OCI-LY7 (cell line): Measurements from ENCODE around the gene RCL1. TPM values are rescaled to one million over a fixed set of nuclear protein-coding genes. Genes with fewer than 3 reads are reported as not detected.

Experiments
- BruUV-seq: library from RNA; stranded (reverse); fragments of 400-500 nt; replicated peaks from 2 replicates; lab custom pipeline; 2021; lab: Mats Ljungman, UMichigan
- CTCF ChIA-PET: fragments of 300-600 bp; sonication (Branson Sonifier 250); formaldehyde crosslinking; loops from one replicate; lab custom pipeline; 2022; ENCODE audit warnings: antibody characterized with exemption; ENCODE audit not compliant: unreplicated experiment; lab: Charles Lee
- POLR2A ChIA-PET: fragments of 300-600 bp; sonication (Branson Sonifier 250); formaldehyde crosslinking; loops from one replicate; lab custom pipeline; 2022; ENCODE audit warnings: antibody characterized with exemption; lab: Charles Lee
- DNase-seq: peaks from one replicate; pipeline ENCODE4 v3.0.0-alpha.2; 2015; ENCODE audit warnings: low spot score
- H2AFZ ChIP-seq: fragments of 200-600 bp; sonication (generic), shearing (Covaris generic); 2 replicates; pipeline ENCODE4 v1.6.1; 2014; ENCODE audit warnings: mild to moderate bottlenecking, antibody characterized with exemption, low read length, moderate library complexity
- H3K27ac ChIP-seq: fragments of 200-600 bp; sonication (generic); 2 replicates; pipeline ENCODE4 v1.5.1; 2014; ENCODE audit warnings: mixed run types, low read depth, mild to moderate bottlenecking, moderate library complexity, low read length, inconsistent platforms; ENCODE audit not compliant: poor library complexity, severe bottlenecking
- H3K36me3 ChIP-seq: fragments of 200-600 bp; sonication (generic); 2 replicates; pipeline ENCODE4 v1.6.1; 2014; ENCODE audit warnings: mild to moderate bottlenecking, antibody characterized with exemption, low read length, moderate library complexity, mixed read lengths; ENCODE audit not compliant: insufficient read depth
- H3K4me1 ChIP-seq: fragments of 200-600 bp; sonication (generic); 2 replicates; pipeline ENCODE4 v1.5.1; 2014; ENCODE audit warnings: mild to moderate bottlenecking, low read length; ENCODE audit not compliant: insufficient read depth, poor library complexity, severe bottlenecking
- H3K4me2 ChIP-seq: fragments of 200-600 bp; sonication (generic); 2 replicates; pipeline ENCODE4 v1.6.1; 2014; ENCODE audit warnings: mild to moderate bottlenecking, low read length
- H3K4me3 ChIP-seq: fragments of 200-600 bp; sonication (generic); 2 replicates; pipeline ENCODE4 v1.5.1; 2014; ENCODE audit warnings: mild to moderate bottlenecking, low read depth, low read length; ENCODE audit not compliant: poor library complexity, severe bottlenecking
- H3K79me2 ChIP-seq: fragments of 200-600 bp; sonication (generic); 2 replicates; pipeline ENCODE4 v1.6.1; 2016; ENCODE audit warnings: low read depth, mild to moderate bottlenecking, low read length, moderate library complexity, mixed read lengths; ENCODE audit not compliant: insufficient read depth
- H3K9me2 ChIP-seq: fragments of 200-600 bp; sonication (generic); 2 replicates; pipeline ENCODE4 v1.6.1; 2016; ENCODE audit warnings: mild to moderate bottlenecking, low read length, mixed read lengths; ENCODE audit not compliant: insufficient read depth
- H3K9me3 ChIP-seq: fragments of 200-600 bp; sonication (generic); 2 replicates; pipeline ENCODE4 v1.6.1; 2014; ENCODE audit warnings: mild to moderate bottlenecking, mixed run types, low read length, mixed read lengths
- H4K20me1 ChIP-seq: fragments of 200-600 bp; sonication (generic); 2 replicates; pipeline ENCODE4 v1.6.1; 2014; ENCODE audit warnings: mild to moderate bottlenecking, antibody characterized with exemption, low read length, moderate library complexity, mixed read lengths; ENCODE audit not compliant: insufficient read depth
- EZH2phosphoT487 ChIP-seq: fragments of 200-600 bp; sonication (generic); IDR thresholded peaks from 2 replicates; pipeline ENCODE4 v1.6.1; 2018; ENCODE audit warnings: low read depth, borderline replicate concordance, mild to moderate bottlenecking, mixed run types, antibody characterized with exemption, low read length, moderate library complexity, mixed read lengths
- intact Hi-C: fragments of 100-400 bp; cut with micrococcal nuclease; formaldehyde crosslinking; loops from one replicate; pipeline ENCODE4 v1.10.0; 2022; ENCODE audit not compliant: unreplicated experiment
- total RNA-seq, 2 experiments: library from RNA; depleted of rRNA in 1 of 2; stranded (reverse); fragments of >200 nt in 1 of 2; shearing (Covaris generic) in 1 of 2; gene quantifications; 2 replicates each; pipeline ENCODE4 v1.2.3, GENCODE V29; 2014 to 2022
- TF ChIP-seq, protein P1 (sequence below): fragments of 200-600 bp; sonication (generic); conservative IDR thresholded peaks from 2 replicates; pipeline ENCODE4 v1.5.1; 2014; ENCODE audit warnings: mild to moderate bottlenecking, antibody characterized with exemption, low read length, moderate library complexity, mixed read lengths

RCL1 gene
- total RNA-seq, 2 experiments from 2014 or later, result 27.5 to 31.3 TPM

- CTCF ChIA-PET, result no interaction called here
- intact Hi-C loops, result no loop called here
These were observed 34.5 kb downstream of the RCL1 start for GRCh38 chr9:4827224-4827623.

DNA sequence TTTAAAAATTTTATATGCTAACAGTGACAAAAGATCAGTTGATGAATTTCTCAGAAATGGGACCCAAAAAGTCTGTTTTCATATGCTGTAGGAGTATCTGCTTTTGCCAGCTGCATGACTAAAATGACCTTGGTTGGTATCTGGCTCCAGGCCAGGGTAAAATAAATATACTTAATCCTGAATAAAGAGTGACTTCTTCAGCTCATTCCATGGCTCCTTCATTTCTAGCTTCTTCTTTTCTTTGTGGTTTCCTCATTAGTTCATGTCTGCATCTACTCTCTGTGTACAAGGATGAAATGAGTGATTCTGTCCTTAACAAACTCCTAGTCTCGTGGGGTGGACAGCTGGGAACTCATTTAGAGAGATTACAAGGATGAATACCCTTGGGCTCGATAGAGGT lies 36.0 kb downstream of the RCL1 start:
- H3K9me3 ChIP-seq, result no peaks in the 10 kb centered on the region
- no peak for TF ChIP-seq EZH2phosphoT487
- TF ChIP-seq, protein P1, sequence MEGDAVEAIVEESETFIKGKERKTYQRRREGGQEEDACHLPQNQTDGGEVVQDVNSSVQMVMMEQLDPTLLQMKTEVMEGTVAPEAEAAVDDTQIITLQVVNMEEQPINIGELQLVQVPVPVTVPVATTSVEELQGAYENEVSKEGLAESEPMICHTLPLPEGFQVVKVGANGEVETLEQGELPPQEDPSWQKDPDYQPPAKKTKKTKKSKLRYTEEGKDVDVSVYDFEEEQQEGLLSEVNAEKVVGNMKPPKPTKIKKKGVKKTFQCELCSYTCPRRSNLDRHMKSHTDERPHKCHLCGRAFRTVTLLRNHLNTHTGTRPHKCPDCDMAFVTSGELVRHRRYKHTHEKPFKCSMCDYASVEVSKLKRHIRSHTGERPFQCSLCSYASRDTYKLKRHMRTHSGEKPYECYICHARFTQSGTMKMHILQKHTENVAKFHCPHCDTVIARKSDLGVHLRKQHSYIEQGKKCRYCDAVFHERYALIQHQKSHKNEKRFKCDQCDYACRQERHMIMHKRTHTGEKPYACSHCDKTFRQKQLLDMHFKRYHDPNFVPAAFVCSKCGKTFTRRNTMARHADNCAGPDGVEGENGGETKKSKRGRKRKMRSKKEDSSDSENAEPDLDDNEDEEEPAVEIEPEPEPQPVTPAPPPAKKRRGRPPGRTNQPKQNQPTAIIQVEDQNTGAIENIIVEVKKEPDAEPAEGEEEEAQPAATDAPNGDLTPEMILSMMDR, result no peak
- no peaks in the 10 kb centered on the region for H3K9me2 ChIP-seq
- DNase-seq, result no peak
- intact Hi-C loops, result no loop called here
- H3K4me1 ChIP-seq, result no peaks in the 10 kb centered on the region
- CTCF ChIA-PET, result no interaction called here
- POLR2A ChIA-PET, result interaction anchor here (0.6 to 2.0 kb wide), 9 partner anchors 9 to 717 kb away, joined by 3 to 14 read pairs (median 4); no protein-coding TSS in a partner anchor
- no peak overlapping the region for H2AFZ ChIP-seq
- H3K27ac ChIP-seq, result no peak overlapping the region
- no peak overlapping the region for H3K4me2 ChIP-seq
- H3K36me3 ChIP-seq, result peaks cover 59% of the 10 kb centered on the region
- H3K79me2 ChIP-seq, result peaks cover 5% of the 10 kb centered on the region; the same call in 1 of the 2 replicates
- BruUV-seq, result no TSS peak
- 0 out of 2 replicates have a peak, but pooled peaks cover 2% of the 10 kb centered on the region for H4K20me1 ChIP-seq
- no peak overlapping the region for H3K4me3 ChIP-seq

More at GRCh38 chr9:4827224-4827623, 34.5 kb downstream of the RCL1 start:
- no peak overlapping the region for H3K4me3 ChIP-seq
- no peak overlapping the region for H3K27ac ChIP-seq
- no peak overlapping the region for H3K4me2 ChIP-seq
- H3K36me3 ChIP-seq, result peaks cover 47% of the 10 kb centered on the region
- BruUV-seq, result no TSS peak
- peaks cover 21% of the 10 kb centered on the region; the same call in 1 of the 2 replicates for H3K79me2 ChIP-seq
- no peaks in the 10 kb centered on the region for H3K9me3 ChIP-seq
- POLR2A ChIA-PET, result interaction anchor here (0.5 to 2.0 kb wide), 3 partner anchors 12 to 174 kb away, joined by 3 to 8 read pairs (median 7); no protein-coding TSS in a partner anchor
- no peaks in the 10 kb centered on the region for H3K9me2 ChIP-seq
- peaks cover 5% of the 10 kb centered on the region for H4K20me1 ChIP-seq
- H2AFZ ChIP-seq, result no peak overlapping the region
- no peak for DNase-seq
- peaks cover 4% of the 10 kb centered on the region for H3K4me1 ChIP-seq
- TF ChIP-seq EZH2phosphoT487, result no peak
- TF ChIP-seq, protein P1, result no peak

GRCh38 chr9:4829969-4830368 lies 37.2 kb downstream of the RCL1 start:
- POLR2A ChIA-PET, result interaction anchor here (0.8 to 1.5 kb wide), 4 partner anchors 9 to 21 kb away, joined by 3 to 4 read pairs (median 3); no protein-coding TSS in a partner anchor
- no peak overlapping the region for H3K4me2 ChIP-seq
- no TSS peak for BruUV-seq

More at GRCh38 chr9:4829969-4830368, 37.2 kb downstream of the RCL1 start:
- no peak for TF ChIP-seq EZH2phosphoT487
- TF ChIP-seq, protein P1, result no peak
- intact Hi-C loops, result no loop called here
- CTCF ChIA-PET, result no interaction called here
- peaks cover 71% of the 10 kb centered on the region for H3K36me3 ChIP-seq
- H3K79me2 ChIP-seq, result no peaks in the 10 kb centered on the region; the same call in 1 of the 2 replicates
- no peak for DNase-seq
- no peaks in the 10 kb centered on the region for H3K9me2 ChIP-seq
- H3K4me1 ChIP-seq, result no peaks in the 10 kb centered on the region
- no peak overlapping the region for H3K27ac ChIP-seq
- 0 out of 2 replicates have a peak, but pooled peaks cover 2% of the 10 kb centered on the region for H4K20me1 ChIP-seq
- H2AFZ ChIP-seq, result no peak overlapping the region
- H3K9me3 ChIP-seq, result no peaks in the 10 kb centered on the region
- H3K4me3 ChIP-seq, result no peak overlapping the region
